Measurements from ENCODE around the gene ZBED1. TPM values are rescaled to one million over a fixed set of nuclear protein-coding genes. Genes with fewer than 3 reads are reported as not detected.
"Not testable (repeated sequence)": the region's sequence is repeated elsewhere in the genome, so short reads cannot be mapped to it uniquely, and the experiment has no call there.

Gene ZBED1
- total RNA-seq, 2 experiments from 2014 or later: 33.2 to 36.0 TPM

GRCh38 chrX:2490634-2491033 lies 10.1 kb downstream of the ZBED1 start:
- H3K4me3 Mint-ChIP-seq: no peak overlapping the region
- no peaks in the 10 kb centered on the region for H3K4me1 Mint-ChIP-seq
- peaks cover 20% of the 10 kb centered on the region for H3K36me3 Mint-ChIP-seq
- DNase-seq: no peak
- no peak overlapping the region for H3K27ac Mint-ChIP-seq
- H3K27me3 Mint-ChIP-seq: no peaks in the 10 kb centered on the region
- H3K9me3 Mint-ChIP-seq: no peaks in the 10 kb centered on the region

- no peak overlapping the region for H3K4me3 Mint-ChIP-seq
- H3K4me1 Mint-ChIP-seq: no peaks in the 10 kb centered on the region
- no peak for DNase-seq
- peaks cover 20% of the 10 kb centered on the region for H3K36me3 Mint-ChIP-seq
- no peaks in the 10 kb centered on the region for H3K27me3 Mint-ChIP-seq
- no peaks in the 10 kb centered on the region for H3K9me3 Mint-ChIP-seq
- H3K27ac Mint-ChIP-seq: no peak overlapping the region
Measured at GRCh38 chrX:2489446-2490445, 11.0 kb downstream of the ZBED1 start.

GRCh38 chrX:2488621-2489285 lies 12.0 kb downstream of the ZBED1 start:
- Mint-ChIP-seq H3K4me1 (no peaks in the 10 kb centered on the region), H3K27me3 (no peaks in the 10 kb centered on the region), H3K9me3 (no peaks in the 10 kb centered on the region), H3K36me3 (peaks cover 20% of the 10 kb centered on the region), H3K4me3 (no peak overlapping the region), H3K27ac (no peak overlapping the region)
- no peak for DNase-seq

- H3K36me3 Mint-ChIP-seq: peaks cover 22% of the 10 kb centered on the region
Measured at GRCh38 chrX:2487366-2487765, 13.4 kb downstream of the ZBED1 start.

GRCh38 chrX:2486476-2487133 lies 14.2 kb downstream of the ZBED1 start:
- Mint-ChIP-seq H3K27me3 (no peaks in the 10 kb centered on the region), H3K4me3 (no peak overlapping the region), H3K4me1 (no peaks in the 10 kb centered on the region), H3K36me3 (peaks cover 22% of the 10 kb centered on the region), H3K9me3 (no peaks in the 10 kb centered on the region), H3K27ac (no peak overlapping the region)
- no peak for DNase-seq

More at GRCh38 chrX:2487366-2487765, 13.4 kb downstream of the ZBED1 start:
- Mint-ChIP-seq H3K4me1 (no peaks in the 10 kb centered on the region), H3K27ac (no peak overlapping the region), H3K27me3 (no peaks in the 10 kb centered on the region), H3K9me3 (no peaks in the 10 kb centered on the region), H3K4me3 (no peak overlapping the region)
- no peak for DNase-seq

- Mint-ChIP-seq H3K27ac (no peak overlapping the region), H3K9me3 (no peaks in the 10 kb centered on the region), H3K4me1 (no peaks in the 10 kb centered on the region), H3K4me3 (no peak overlapping the region), H3K27me3 (no peaks in the 10 kb centered on the region), H3K36me3 (peaks cover 18% of the 10 kb centered on the region)
- DNase-seq: no peak
Measured at GRCh38 chrX:2485789-2486345, 14.9 kb downstream of the ZBED1 start.

GRCh38 chrX:2484721-2485648 lies 15.8 kb downstream of the ZBED1 start:
- H3K27ac Mint-ChIP-seq: no peak overlapping the region
- DNase-seq: no peak
- no peak overlapping the region for H3K4me3 Mint-ChIP-seq
- H3K36me3 Mint-ChIP-seq: peaks cover 15% of the 10 kb centered on the region
- no peaks in the 10 kb centered on the region for H3K27me3 Mint-ChIP-seq
- peaks cover 3% of the 10 kb centered on the region for H3K9me3 Mint-ChIP-seq
- no peaks in the 10 kb centered on the region for H3K4me1 Mint-ChIP-seq

- Mint-ChIP-seq H3K4me3 (no peak overlapping the region), H3K27ac (no peak overlapping the region), H3K36me3 (peaks cover 19% of the 10 kb centered on the region), H3K4me1 (no peaks in the 10 kb centered on the region), H3K9me3 (peaks cover 6% of the 10 kb centered on the region), H3K27me3 (no peaks in the 10 kb centered on the region)
- DNase-seq: no peak
Measured at GRCh38 chrX:2484256-2484655, 16.5 kb downstream of the ZBED1 start.

GRCh38 chrX:2483398-2484060 lies 17.2 kb downstream of the ZBED1 start:
- Mint-ChIP-seq H3K36me3 (peaks cover 15% of the 10 kb centered on the region), H3K4me3 (no peak overlapping the region), H3K9me3 (peaks cover 6% of the 10 kb centered on the region), H3K27me3 (no peaks in the 10 kb centered on the region), H3K4me1 (no peaks in the 10 kb centered on the region), H3K27ac (no peak overlapping the region)
- DNase-seq: no peak

- H3K4me1 Mint-ChIP-seq, H3K27ac Mint-ChIP-seq, H3K4me3 Mint-ChIP-seq, H3K9me3 Mint-ChIP-seq, DNase-seq, H3K27me3 Mint-ChIP-seq: not testable (repeated sequence)
- peaks cover 12% of the 10 kb centered on the region for H3K36me3 Mint-ChIP-seq
Measured at GRCh38 chrX:2481597-2481996, 19.2 kb downstream of the ZBED1 start.

GRCh38 chrX:2479982-2480381 lies 20.8 kb downstream of the ZBED1 start:
- H3K27me3 Mint-ChIP-seq, H3K4me3 Mint-ChIP-seq, DNase-seq, H3K9me3 Mint-ChIP-seq, H3K27ac Mint-ChIP-seq, H3K4me1 Mint-ChIP-seq: not testable (repeated sequence)
- H3K36me3 Mint-ChIP-seq: peaks cover 18% of the 10 kb centered on the region

GRCh38 chrX:2479420-2479780 lies 21.4 kb downstream of the ZBED1 start:
- no peak overlapping the region for H3K4me3 Mint-ChIP-seq
- no peaks in the 10 kb centered on the region for H3K4me1 Mint-ChIP-seq
- H3K36me3 Mint-ChIP-seq: peaks cover 18% of the 10 kb centered on the region
- H3K9me3 Mint-ChIP-seq: peaks cover 6% of the 10 kb centered on the region
- H3K27me3 Mint-ChIP-seq: no peaks in the 10 kb centered on the region
- no peak overlapping the region for H3K27ac Mint-ChIP-seq
- DNase-seq: no peak

- Mint-ChIP-seq H3K27me3 (no peaks in the 10 kb centered on the region), H3K4me3 (no peak overlapping the region), H3K9me3 (peaks cover 6% of the 10 kb centered on the region), H3K4me1 (no peaks in the 10 kb centered on the region), H3K27ac (no peak overlapping the region), H3K36me3 (peaks cover 18% of the 10 kb centered on the region)
- no peak for DNase-seq
Measured at GRCh38 chrX:2478546-2479419, 22.0 kb downstream of the ZBED1 start.
